Choroid plexus epithelial cell (primary cell): ENCODE results near the gene IFNL2.
"Not testable (repeated sequence)": the region's sequence is repeated elsewhere in the genome, so short reads cannot be mapped to it uniquely, and the experiment has no call there.

Experiments
- DNase-seq: peaks from one replicate; pipeline ENCODE4 v3.0.0-alpha.2; 2010; ENCODE audit warnings: low read depth
- H3K4me3 ChIP-seq: 2 replicates; pipeline ENCODE4 v1.5.1; 2011; ENCODE audit warnings: low read depth, mild to moderate bottlenecking, control low read depth, low read length, moderate library complexity
- TF ChIP-seq, protein P1 (sequence below): conservative IDR thresholded peaks from 2 replicates; pipeline ENCODE4 v1.5.1; 2011; ENCODE audit warnings: low read depth, mild to moderate bottlenecking, control low read depth, inconsistent platforms, low read length, moderate library complexity

The IFNL2 gene

DNA sequence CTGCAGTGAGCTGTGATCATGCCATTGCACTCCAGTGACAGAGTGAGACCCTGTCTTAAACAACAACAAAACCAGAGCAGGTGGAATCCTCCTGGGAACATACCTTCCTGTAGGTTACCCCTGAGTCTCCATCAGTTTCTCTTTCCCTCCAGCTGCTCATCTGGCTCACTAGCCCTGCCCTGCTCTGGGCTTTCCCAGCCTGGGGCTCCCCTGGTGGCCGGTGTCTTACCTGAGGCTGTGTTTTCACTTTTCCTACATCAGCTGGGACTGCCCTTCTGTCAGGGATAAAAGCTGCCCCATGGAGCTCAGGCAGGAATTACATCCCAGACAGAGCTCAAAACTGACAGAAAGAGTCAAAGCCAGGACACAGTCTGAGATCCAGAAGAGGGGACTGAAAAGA, at the start of gene IFNL2:
Gene IFNL2, plus strand, starts transcription at position 312 of the 400 bp plus-strand sequence. CDS start 173 bp downstream, outside the sequence.
- H3K4me3 ChIP-seq, DNase-seq: not testable (repeated sequence)

DNA sequence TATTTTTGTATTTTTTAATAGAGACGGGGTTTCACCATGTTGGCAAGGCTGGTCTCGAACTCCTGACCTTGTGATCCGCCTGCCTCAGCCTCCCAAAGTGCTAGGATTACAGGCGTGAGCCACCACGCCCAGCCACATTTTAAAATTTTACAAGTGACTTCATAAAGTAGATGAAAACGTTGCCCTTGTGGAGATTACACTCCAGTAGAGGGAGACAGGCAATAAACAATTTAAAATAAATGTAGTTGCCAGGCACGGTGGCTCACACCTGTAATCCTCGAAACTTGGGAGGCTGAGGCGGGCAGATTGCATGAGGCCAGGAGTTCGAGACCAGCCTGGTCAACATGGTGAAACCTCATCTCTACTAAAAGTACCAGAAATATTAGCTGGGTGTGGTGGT, 49.1 kb upstream of the IFNL2 start:
- DNase-seq, H3K4me3 ChIP-seq: not testable (repeated sequence)

DNA sequence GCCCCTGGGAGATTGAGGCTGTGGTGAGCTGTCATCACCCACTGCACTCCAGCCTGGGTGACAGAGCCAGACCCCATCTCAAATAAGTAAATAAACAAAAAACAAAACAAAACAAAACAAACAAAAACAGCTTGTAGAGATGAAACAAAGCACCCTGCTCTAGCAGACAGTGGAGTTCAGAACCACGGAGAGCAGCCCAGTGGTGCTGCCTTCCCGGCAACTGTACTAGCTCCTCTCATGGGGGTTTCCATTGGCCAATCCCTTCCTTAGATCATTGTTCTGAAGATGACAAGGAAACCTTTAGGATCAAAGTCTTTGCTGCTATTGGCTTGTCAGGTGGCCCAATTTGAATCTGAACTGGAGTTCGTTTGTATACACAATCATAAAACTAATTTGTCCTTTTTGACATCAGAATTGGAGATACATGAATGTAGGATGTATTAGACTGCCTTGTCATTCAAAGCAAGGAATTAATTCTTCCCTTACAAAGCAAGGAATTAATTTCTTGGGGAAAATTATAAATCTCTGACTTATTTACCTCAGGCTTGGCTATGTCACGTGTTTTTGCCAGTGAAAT, 44.4 kb upstream of the IFNL2 start:
- TF ChIP-seq, protein P1, sequence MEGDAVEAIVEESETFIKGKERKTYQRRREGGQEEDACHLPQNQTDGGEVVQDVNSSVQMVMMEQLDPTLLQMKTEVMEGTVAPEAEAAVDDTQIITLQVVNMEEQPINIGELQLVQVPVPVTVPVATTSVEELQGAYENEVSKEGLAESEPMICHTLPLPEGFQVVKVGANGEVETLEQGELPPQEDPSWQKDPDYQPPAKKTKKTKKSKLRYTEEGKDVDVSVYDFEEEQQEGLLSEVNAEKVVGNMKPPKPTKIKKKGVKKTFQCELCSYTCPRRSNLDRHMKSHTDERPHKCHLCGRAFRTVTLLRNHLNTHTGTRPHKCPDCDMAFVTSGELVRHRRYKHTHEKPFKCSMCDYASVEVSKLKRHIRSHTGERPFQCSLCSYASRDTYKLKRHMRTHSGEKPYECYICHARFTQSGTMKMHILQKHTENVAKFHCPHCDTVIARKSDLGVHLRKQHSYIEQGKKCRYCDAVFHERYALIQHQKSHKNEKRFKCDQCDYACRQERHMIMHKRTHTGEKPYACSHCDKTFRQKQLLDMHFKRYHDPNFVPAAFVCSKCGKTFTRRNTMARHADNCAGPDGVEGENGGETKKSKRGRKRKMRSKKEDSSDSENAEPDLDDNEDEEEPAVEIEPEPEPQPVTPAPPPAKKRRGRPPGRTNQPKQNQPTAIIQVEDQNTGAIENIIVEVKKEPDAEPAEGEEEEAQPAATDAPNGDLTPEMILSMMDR: no peak
- H3K4me3 ChIP-seq: no peak overlapping the region
- peak; percentile 62 for DNase-seq

DNA sequence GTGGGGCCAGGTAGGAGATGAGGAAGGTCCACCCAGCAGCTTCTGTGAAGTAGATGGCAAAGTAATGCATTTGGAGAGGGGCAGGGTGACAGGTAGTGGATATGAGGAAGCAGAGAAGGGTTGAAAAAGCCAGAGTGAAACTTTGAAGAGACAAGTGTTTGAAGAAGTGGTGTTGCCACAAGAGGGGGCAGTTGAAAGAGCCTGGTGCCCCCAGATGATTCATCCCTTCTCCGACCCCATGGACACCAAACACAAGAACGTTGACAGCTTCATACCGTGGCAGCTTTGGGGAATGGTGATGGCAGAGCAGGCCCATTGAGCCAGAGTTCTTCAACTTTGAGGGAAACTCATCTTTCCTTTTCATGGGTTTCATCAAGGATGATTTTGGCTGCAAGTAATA, 43.3 kb upstream of the IFNL2 start:
- TF ChIP-seq, protein P1: no peak
- DNase-seq: no peak
- H3K4me3 ChIP-seq: no peak overlapping the region

DNA sequence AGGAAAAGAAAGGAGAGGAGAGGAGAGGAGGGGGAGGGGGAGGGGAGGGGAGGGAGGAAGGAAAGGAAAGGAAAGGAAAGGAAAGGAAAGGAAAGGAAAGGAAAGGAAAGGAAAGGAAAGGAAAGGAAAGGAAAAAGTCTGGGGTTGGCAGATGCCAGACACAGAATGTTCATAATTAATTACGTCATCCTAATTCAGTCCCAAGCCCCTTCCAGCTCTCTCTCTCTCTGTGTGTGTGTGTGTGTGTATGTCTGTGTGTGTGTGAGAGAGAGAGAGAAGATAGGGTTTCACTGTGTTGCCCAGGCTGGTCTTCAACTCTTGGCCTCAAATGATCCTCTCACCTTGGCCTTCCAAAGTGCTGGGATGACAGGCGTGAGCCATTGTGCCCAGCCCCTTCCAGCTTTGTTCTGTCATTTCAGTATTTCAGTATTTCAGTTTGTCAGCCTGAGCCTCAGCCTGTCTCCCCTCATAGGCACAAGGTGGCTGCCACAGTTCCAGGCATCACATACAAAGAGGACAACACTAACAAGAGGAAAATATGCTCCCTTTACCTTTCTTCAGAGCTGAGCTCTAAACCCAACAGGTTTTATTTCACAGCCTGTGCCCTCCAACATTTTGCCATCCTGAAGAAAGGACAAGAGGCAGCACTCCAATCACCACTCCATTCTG, 38.0 kb upstream of the IFNL2 start:
- no peak for DNase-seq

DNA sequence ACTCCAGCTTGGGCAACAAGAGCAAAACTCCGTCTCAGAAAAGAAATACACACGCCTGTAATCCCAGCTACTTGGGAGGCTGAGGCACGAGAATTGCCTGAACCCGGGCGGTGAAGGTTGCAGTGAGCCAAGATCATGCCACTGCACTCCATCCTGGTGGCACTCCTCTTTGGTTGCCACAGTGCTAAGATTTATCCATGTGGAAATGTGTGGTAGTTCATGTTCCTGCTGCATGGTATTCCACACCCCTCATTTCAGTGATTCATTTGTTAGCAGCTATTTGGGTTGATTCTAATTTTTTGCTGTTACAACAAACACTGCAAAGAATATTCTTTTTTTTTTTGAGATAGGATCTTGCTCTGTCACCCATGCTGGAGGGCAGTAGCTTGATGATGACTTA, 35.5 kb upstream of the IFNL2 start:
- no peak overlapping the region for H3K4me3 ChIP-seq
- TF ChIP-seq, protein P1: no peak

More for the DNA sequence above, 38.0 kb upstream of the IFNL2 start:
- no peak overlapping the region for H3K4me3 ChIP-seq
- TF ChIP-seq, protein P1: no peak

DNA sequence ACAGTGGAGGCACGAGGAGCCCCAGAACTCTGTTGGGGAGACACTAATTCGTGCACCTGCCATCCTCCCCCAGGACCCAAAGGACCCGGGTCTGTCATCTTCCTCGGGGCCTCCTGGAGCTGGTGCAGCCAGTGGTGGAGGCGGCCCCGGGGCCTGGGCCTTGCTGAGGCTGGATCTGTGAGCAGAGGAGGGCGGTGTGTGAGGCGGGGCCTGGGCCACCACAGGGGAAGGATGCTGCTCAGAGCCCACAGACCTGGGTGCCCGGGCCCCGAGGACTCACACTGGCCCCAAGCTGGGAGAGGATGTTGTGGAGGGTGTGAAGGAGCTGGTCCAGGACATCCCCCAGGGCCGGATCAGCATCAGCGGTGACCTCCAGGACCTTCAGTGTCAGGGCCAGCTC, 31.7 kb upstream of the IFNL2 start:
- DNase-seq: no peak
- no peak overlapping the region for H3K4me3 ChIP-seq
- TF ChIP-seq, protein P1: no peak

More for the DNA sequence above, 35.5 kb upstream of the IFNL2 start:
- DNase-seq: no peak
